ENCODE measurements around the gene BCL7A.

GRCh38 chr12:122006186-122006926, 15.3 kb upstream of the BCL7A start:
- TF ChIP-seq EZH2 (IDR thresholded peaks at IDR 0.05) (no peak), POLR2AphosphoS5 (IDR thresholded peaks at IDR 0.05; ENCODE audit: borderline replicate concordance, low read depth, low read length) (no peak), FOXP2 (optimal IDR thresholded peaks at IDR 0.05; ENCODE audit: control extremely low read depth, extremely low read length, insufficient read depth) (no peak)

All from SK-N-MC (cell line).